Neural progenitor cell (in vitro differentiated cells): ENCODE results near the gene C3orf70. TPM values are rescaled to one million over a fixed set of nuclear protein-coding genes. Genes with fewer than 3 reads are reported as not detected.

Experiments
- DNase-seq: peaks from one replicate; pipeline ENCODE4 v3.0.0-alpha.2; 2016; ENCODE audit warnings: low spot score
- H2AFZ ChIP-seq: fragments of 200-600 bp; sonication (generic); replicated peaks from 2 replicates; pipeline ENCODE4 v1.6.1; 2016; ENCODE audit warnings: antibody characterized with exemption
- H3F3A ChIP-seq: fragments of 200-600 bp; sonication (generic); 2 replicates; pipeline ENCODE4 v1.6.1; 2016; ENCODE audit warnings: antibody characterized with exemption, low read depth
- H3K27ac ChIP-seq: fragments of 200-600 bp; sonication (generic); 2 replicates; pipeline ENCODE4 v1.5.1; 2016; ENCODE audit warnings: mild to moderate bottlenecking
- H3K27me3 ChIP-seq: fragments of 200-600 bp; sonication (generic); 2 replicates; pipeline ENCODE4 v1.6.1; 2016; ENCODE audit warnings: mild to moderate bottlenecking, moderate library complexity
- H3K36me3 ChIP-seq: fragments of 200-600 bp; sonication (generic); 2 replicates; pipeline ENCODE4 v1.5.1; 2016
- H3K4me1 ChIP-seq: fragments of 200-600 bp; sonication (generic); 2 replicates; pipeline ENCODE4 v1.6.1; 2016; ENCODE audit warnings: mixed run types
- H3K4me2 ChIP-seq: fragments of 200-600 bp; sonication (generic); 2 replicates; pipeline ENCODE4 v1.6.1; 2016
- H3K4me3 ChIP-seq: fragments of 200-600 bp; sonication (generic); 2 replicates; pipeline ENCODE4 v1.5.1; 2016
- H3K79me2 ChIP-seq: fragments of 200-600 bp; sonication (generic); 2 replicates; pipeline ENCODE4 v1.6.1; 2016; ENCODE audit warnings: low read depth
- H3K9ac ChIP-seq: fragments of 200-600 bp; sonication (generic); 2 replicates; pipeline ENCODE4 v1.6.1; 2016
- H3K9me3 ChIP-seq: fragments of 200-600 bp; sonication (generic); 2 replicates; pipeline ENCODE4 v1.5.1; 2016; ENCODE audit warnings: low read depth
- H4K20me1 ChIP-seq: fragments of 200-600 bp; sonication (generic); 2 replicates; pipeline ENCODE4 v1.6.1; 2016; ENCODE audit warnings: low read depth
- H3K27ac Mint-ChIP-seq: 3 replicates; pipeline ENCODE4 v1.8.0; 2021; ENCODE audit warnings: mixed read lengths
- H3K27me3 Mint-ChIP-seq: 2 replicates; pipeline ENCODE4 v1.8.0; 2022; ENCODE audit warnings: low read depth, mild to moderate bottlenecking, inconsistent platforms, moderate library complexity, mixed read lengths; ENCODE audit not compliant: insufficient read depth
- H3K36me3 Mint-ChIP-seq: 3 replicates; pipeline ENCODE4 v1.8.0; 2021; ENCODE audit warnings: mixed read lengths
- H3K4me1 Mint-ChIP-seq: 3 replicates; pipeline ENCODE4 v1.8.0; 2021; ENCODE audit warnings: mixed read lengths
- H3K4me3 Mint-ChIP-seq: 3 replicates; pipeline ENCODE4 v1.8.0; 2021; ENCODE audit warnings: mild to moderate bottlenecking, moderate library complexity, mixed read lengths
- H3K9me3 Mint-ChIP-seq: 3 replicates; pipeline ENCODE4 v1.8.0; 2020; ENCODE audit warnings: mixed read lengths
- EZH2 ChIP-seq: fragments of 200-600 bp; sonication (generic); IDR thresholded peaks from 2 replicates; pipeline ENCODE4 v1.6.1; 2017; ENCODE audit warnings: antibody characterized with exemption, mild to moderate bottlenecking, moderate library complexity
- EZH2phosphoT487 ChIP-seq: fragments of 200-600 bp; sonication (generic); IDR thresholded peaks from 2 replicates; pipeline ENCODE4 v1.6.1; 2017; ENCODE audit warnings: antibody characterized with exemption
- total RNA-seq: library from RNA; depleted of rRNA; stranded (reverse); fragments of >200 nt; gene quantifications from 2 replicates; pipeline ENCODE4 v1.2.3, GENCODE V29; 2015; ENCODE audit warnings: low replicate concordance
- TF ChIP-seq, protein P1 (sequence below): fragments of 200-600 bp; sonication (generic); IDR thresholded peaks from 2 replicates; pipeline ENCODE4 v1.5.1; 2017; ENCODE audit warnings: antibody characterized with exemption, mild to moderate bottlenecking

C3orf70 gene
- total RNA-seq, 1 donor from 2014 or later: 4.8 TPM

DNA sequence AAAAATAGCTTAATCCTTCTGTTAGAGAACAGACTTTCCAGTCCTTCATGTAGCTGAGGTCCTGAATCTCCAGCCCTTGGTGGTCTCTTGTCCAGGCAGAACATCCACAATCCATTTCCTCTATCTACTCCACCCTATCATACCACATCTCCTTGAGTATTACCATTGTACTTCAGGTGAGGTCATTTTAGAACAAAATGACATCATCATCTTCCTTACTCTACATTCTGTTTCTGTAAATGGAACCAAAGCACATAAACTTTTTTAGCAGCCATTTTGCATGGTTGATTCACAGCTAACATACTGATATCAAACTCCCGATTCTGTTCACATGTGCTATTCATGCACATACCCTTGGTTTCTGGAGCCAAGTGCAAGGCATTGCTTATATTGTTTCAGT, 112.4 kb downstream of the C3orf70 start:
- Histone ChIP-seq H3K4me2 (no peak overlapping the region), H3K4me3 (no peak overlapping the region), H3F3A (no peaks in the 10 kb centered on the region), H3K9ac (no peak overlapping the region), H3K36me3 (no peaks in the 10 kb centered on the region), H4K20me1 (no peaks in the 10 kb centered on the region), H3K27me3 (no peaks in the 10 kb centered on the region), H3K27ac (no peak overlapping the region), H3K79me2 (no peaks in the 10 kb centered on the region), H2AFZ (no peak overlapping the region), H3K9me3 (no peaks in the 10 kb centered on the region), H3K4me1 (peaks cover 8% of the 10 kb centered on the region)
- Mint-ChIP-seq H3K9me3 (peaks cover 7% of the 10 kb centered on the region), H3K4me1 (peaks cover 17% of the 10 kb centered on the region), H3K36me3 (peaks cover 3% of the 10 kb centered on the region), H3K27ac (no peak overlapping the region), H3K27me3 (no peaks in the 10 kb centered on the region), H3K4me3 (no peak overlapping the region)
- DNase-seq: no peak
- TF ChIP-seq EZH2phosphoT487 (no peak), EZH2 (no peak)
- TF ChIP-seq, protein P1, sequence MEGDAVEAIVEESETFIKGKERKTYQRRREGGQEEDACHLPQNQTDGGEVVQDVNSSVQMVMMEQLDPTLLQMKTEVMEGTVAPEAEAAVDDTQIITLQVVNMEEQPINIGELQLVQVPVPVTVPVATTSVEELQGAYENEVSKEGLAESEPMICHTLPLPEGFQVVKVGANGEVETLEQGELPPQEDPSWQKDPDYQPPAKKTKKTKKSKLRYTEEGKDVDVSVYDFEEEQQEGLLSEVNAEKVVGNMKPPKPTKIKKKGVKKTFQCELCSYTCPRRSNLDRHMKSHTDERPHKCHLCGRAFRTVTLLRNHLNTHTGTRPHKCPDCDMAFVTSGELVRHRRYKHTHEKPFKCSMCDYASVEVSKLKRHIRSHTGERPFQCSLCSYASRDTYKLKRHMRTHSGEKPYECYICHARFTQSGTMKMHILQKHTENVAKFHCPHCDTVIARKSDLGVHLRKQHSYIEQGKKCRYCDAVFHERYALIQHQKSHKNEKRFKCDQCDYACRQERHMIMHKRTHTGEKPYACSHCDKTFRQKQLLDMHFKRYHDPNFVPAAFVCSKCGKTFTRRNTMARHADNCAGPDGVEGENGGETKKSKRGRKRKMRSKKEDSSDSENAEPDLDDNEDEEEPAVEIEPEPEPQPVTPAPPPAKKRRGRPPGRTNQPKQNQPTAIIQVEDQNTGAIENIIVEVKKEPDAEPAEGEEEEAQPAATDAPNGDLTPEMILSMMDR: no peak

DNA sequence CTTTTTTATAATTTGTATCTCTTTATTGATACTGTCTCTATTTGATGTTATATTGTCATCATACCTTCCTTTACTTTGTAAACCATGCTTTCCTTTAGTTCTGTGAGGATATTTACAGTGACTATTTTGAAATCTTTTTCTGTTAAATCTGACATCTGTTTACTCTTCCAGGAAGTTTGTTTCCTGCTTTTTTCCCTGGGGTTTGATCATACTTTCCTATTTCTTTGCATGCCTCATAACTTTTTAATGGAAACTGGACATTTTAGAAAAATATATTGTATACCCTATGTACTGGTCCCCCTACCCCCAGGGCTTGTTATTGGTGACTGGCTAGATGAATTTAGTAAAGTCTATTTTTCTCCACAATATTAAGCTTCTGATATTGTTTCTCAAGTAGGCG, 115.1 kb downstream of the C3orf70 start:
- Histone ChIP-seq H3F3A (no peaks in the 10 kb centered on the region), H3K4me2 (no peak overlapping the region), H3K9me3 (no peaks in the 10 kb centered on the region), H3K27ac (no peak overlapping the region), H3K79me2 (no peaks in the 10 kb centered on the region), H3K4me3 (no peak overlapping the region), H2AFZ (no peak overlapping the region), H3K9ac (no peak overlapping the region), H3K27me3 (no peaks in the 10 kb centered on the region), H3K4me1 (peaks cover 8% of the 10 kb centered on the region), H4K20me1 (no peaks in the 10 kb centered on the region), H3K36me3 (no peaks in the 10 kb centered on the region)
- TF ChIP-seq EZH2phosphoT487: no peak
- TF ChIP-seq EZH2: no peak
- TF ChIP-seq, protein P1: no peak
- Mint-ChIP-seq H3K9me3 (peaks cover 8% of the 10 kb centered on the region), H3K36me3 (peaks cover 7% of the 10 kb centered on the region), H3K27ac (no peak overlapping the region), H3K4me3 (no peak overlapping the region), H3K4me1 (peaks cover 5% of the 10 kb centered on the region), H3K27me3 (no peaks in the 10 kb centered on the region)
- no peak for DNase-seq

DNA sequence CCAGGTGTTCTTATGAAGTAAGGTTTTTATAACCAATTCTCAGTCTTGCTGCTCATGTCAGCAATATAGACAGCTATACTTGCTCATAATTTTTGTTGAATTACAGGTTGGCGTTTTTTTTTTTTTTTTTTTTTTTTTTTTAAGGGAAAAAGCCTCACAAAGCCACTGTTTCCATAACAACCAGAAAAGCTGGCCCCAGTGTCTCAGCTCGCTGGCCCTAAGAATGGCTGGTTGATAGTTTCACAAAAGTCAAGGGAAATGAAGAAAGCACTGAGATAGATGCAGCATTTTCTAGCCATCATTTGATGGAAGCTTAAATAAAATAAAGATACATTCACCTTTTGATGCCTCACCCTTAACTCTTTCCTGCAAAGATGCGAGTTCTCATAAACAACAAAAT, 121.9 kb downstream of the C3orf70 start:
- H3K9me3 ChIP-seq: no peaks in the 10 kb centered on the region
- no peaks in the 10 kb centered on the region for H3K79me2 ChIP-seq
- Mint-ChIP-seq H3K27ac (no peak overlapping the region), H3K9me3 (peaks cover 4% of the 10 kb centered on the region), H3K36me3 (peaks cover 17% of the 10 kb centered on the region), H3K27me3 (no peaks in the 10 kb centered on the region), H3K4me3 (no peak overlapping the region), H3K4me1 (peaks cover 3% of the 10 kb centered on the region)
- H3K4me1 ChIP-seq: no peaks in the 10 kb centered on the region
- TF ChIP-seq EZH2: no peak
- TF ChIP-seq, protein P1: no peak
- no peak for DNase-seq
- no peak overlapping the region for H2AFZ ChIP-seq
- H3K27ac ChIP-seq: no peak overlapping the region
- H3K36me3 ChIP-seq: no peaks in the 10 kb centered on the region
- no peak overlapping the region for H3K4me2 ChIP-seq
- H3K4me3 ChIP-seq: no peak overlapping the region
- H3K9ac ChIP-seq: no peak overlapping the region
- H3F3A ChIP-seq: no peaks in the 10 kb centered on the region
- no peaks in the 10 kb centered on the region for H4K20me1 ChIP-seq
- H3K27me3 ChIP-seq: no peaks in the 10 kb centered on the region

DNA sequence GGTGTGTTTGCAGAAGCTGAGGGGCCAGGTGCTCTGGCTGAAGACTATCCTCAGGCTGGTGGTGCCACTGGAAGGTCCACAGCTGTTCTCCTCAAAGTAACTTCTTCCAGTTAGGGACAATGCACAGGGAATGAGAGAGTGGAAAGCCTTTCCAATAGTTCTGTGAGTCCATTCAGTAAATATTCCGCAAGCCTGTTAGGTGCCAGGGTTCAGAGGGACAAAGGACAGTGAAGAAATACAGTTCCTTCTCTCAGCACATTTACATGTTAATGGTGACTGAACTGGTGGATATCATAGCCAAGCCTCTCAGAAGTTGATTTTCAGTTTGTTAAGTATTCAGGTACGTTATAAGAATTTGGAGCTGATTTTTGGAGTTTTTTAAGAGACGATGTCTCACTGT, 122.5 kb downstream of the C3orf70 start:
- H3K9me3 Mint-ChIP-seq: peaks cover 2% of the 10 kb centered on the region
- no peaks in the 10 kb centered on the region for H3K27me3 Mint-ChIP-seq
- no peak overlapping the region for H3K27ac ChIP-seq
- no peak for DNase-seq
- H3K9ac ChIP-seq: no peak overlapping the region
- H2AFZ ChIP-seq: no peak overlapping the region
- no peaks in the 10 kb centered on the region for H3F3A ChIP-seq
- no peak overlapping the region for H3K4me3 ChIP-seq
- H3K4me2 ChIP-seq: no peak overlapping the region
- H3K79me2 ChIP-seq: no peaks in the 10 kb centered on the region
- H3K36me3 ChIP-seq: no peaks in the 10 kb centered on the region
- TF ChIP-seq EZH2 (no peak), EZH2phosphoT487 (no peak)
- TF ChIP-seq, protein P1: no peak
- no peaks in the 10 kb centered on the region for H3K27me3 ChIP-seq
- H3K4me1 ChIP-seq: no peaks in the 10 kb centered on the region
- H3K4me1 Mint-ChIP-seq: peaks cover 3% of the 10 kb centered on the region
- peaks cover 18% of the 10 kb centered on the region for H3K36me3 Mint-ChIP-seq
- H4K20me1 ChIP-seq: no peaks in the 10 kb centered on the region
- H3K9me3 ChIP-seq: no peaks in the 10 kb centered on the region
- no peak overlapping the region for H3K4me3 Mint-ChIP-seq
- H3K27ac Mint-ChIP-seq: no peak overlapping the region
